ENCODE measurements around the gene ULK4. TPM values are rescaled to one million over a fixed set of nuclear protein-coding genes. Genes with fewer than 3 reads are reported as not detected.

ULK4 gene
- total and polyA plus RNA-seq, 2 of the 4 experiments (the other 2 are of a cell fraction): 2.7 to 5.0 TPM

DNA sequence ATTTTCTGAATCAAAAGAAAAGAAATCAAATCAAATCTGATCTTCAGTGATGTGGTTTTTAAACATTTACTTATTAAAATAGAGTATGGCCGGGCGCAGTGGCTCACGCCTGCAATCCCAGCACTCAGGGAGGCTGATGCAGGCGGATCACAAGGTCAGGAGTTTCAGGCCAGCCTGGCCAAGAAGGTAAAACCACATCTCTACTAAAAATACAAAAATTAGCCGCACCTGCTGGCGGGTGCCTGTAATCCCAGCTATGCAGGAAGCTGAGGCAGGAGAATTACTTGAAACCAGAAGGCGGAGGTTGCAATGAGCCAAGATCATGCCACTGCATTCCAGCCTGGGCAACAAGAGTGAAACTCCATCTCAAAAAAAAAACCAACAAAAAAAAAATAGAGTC lies 169.1 kb downstream of the ULK4 start:
- H4K91ac ChIP-seq (ENCODE audit: insufficient read depth, low read depth, low read length): no peak overlapping the region
- H3K4ac ChIP-seq (ENCODE audit: low read depth, low read length): no peak overlapping the region
- no peak for ATAC-seq (ENCODE audit: low read depth)
- H3K4me2 ChIP-seq (ENCODE audit: low read depth, low read length): no peak overlapping the region
- no peak overlapping the region for H4K5ac ChIP-seq (ENCODE audit: low read depth, low read length)
- TF ChIP-seq POLR2A (IDR thresholded peaks at IDR 0.05; ENCODE audit: low read depth, low read length) (no peak), NFE2L2 (IDR thresholded peaks at IDR 0.05; ENCODE audit: low read depth, low read length) (no peak), SMC3 (IDR thresholded peaks at IDR 0.05; ENCODE audit: low read depth, low read length) (no peak), BHLHE40 (IDR thresholded peaks at IDR 0.05; ENCODE audit: low read depth, low read length) (no peak), FOS (IDR thresholded peaks at IDR 0.05; ENCODE audit: low read depth, low read length) (no peak), CEBPB (IDR thresholded peaks at IDR 0.05; ENCODE audit: low read depth, low read length) (no peak), CHD1 (IDR thresholded peaks at IDR 0.05; ENCODE audit: low read depth, low read length) (no peak), MAZ (IDR thresholded peaks at IDR 0.05; ENCODE audit: borderline replicate concordance, low read depth, low read length) (no peak), RFX5 (IDR thresholded peaks at IDR 0.05; ENCODE audit: low read depth, low read length) (no peak)
- TF ChIP-seq, protein P1, sequence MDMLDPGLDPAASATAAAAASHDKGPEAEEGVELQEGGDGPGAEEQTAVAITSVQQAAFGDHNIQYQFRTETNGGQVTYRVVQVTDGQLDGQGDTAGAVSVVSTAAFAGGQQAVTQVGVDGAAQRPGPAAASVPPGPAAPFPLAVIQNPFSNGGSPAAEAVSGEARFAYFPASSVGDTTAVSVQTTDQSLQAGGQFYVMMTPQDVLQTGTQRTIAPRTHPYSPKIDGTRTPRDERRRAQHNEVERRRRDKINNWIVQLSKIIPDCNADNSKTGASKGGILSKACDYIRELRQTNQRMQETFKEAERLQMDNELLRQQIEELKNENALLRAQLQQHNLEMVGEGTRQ (IDR thresholded peaks at IDR 0.05; ENCODE audit: low read depth, low read length): no peak
- TF ChIP-seq, protein P2, sequence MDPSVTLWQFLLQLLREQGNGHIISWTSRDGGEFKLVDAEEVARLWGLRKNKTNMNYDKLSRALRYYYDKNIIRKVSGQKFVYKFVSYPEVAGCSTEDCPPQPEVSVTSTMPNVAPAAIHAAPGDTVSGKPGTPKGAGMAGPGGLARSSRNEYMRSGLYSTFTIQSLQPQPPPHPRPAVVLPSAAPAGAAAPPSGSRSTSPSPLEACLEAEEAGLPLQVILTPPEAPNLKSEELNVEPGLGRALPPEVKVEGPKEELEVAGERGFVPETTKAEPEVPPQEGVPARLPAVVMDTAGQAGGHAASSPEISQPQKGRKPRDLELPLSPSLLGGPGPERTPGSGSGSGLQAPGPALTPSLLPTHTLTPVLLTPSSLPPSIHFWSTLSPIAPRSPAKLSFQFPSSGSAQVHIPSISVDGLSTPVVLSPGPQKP (IDR thresholded peaks at IDR 0.05; ENCODE audit: borderline replicate concordance, low read depth, low read length): no peak
- no peak overlapping the region for H2BK120ac ChIP-seq (ENCODE audit: low read depth, low read length)
- H3K36me3 ChIP-seq (ENCODE audit: control insufficient read depth, insufficient read depth, low read length): no peaks in the 10 kb centered on the region
- ChIA-PET CTCF (no interaction called here), POLR2A (ENCODE audit: unreplicated experiment) (no interaction called here)
- no peak overlapping the region for H2AK5ac ChIP-seq (ENCODE audit: low read depth, low read length)
- no peak overlapping the region for H2BK15ac ChIP-seq (ENCODE audit: low read depth, low read length)
- DNase-seq: no peak
- H3K23ac ChIP-seq (ENCODE audit: low read depth, low read length): no peak overlapping the region
- no peak overlapping the region for H2AFZ ChIP-seq (replicated peaks; ENCODE audit: low read length, poor library complexity)
- no peak overlapping the region for H3K4me3 ChIP-seq (ENCODE audit: insufficient read depth, low read depth, low read length)
- no peaks in the 10 kb centered on the region for H3K4me1 ChIP-seq (ENCODE audit: control insufficient read depth, insufficient read depth, low read length)
- no peaks in the 10 kb centered on the region for H3K9me3 ChIP-seq (ENCODE audit: control insufficient read depth, insufficient read depth, low read length)
- H3K56ac ChIP-seq (ENCODE audit: extremely low read depth, insufficient read depth, low read length): no peak overlapping the region
- H3K9ac ChIP-seq (ENCODE audit: low read depth, low read length): no peak overlapping the region
- no peaks in the 10 kb centered on the region for H4K20me1 ChIP-seq (ENCODE audit: insufficient read depth, low read length)
- H3K79me1 ChIP-seq (ENCODE audit: low read depth in 1 of 2, low read length in 2 of 2): no peaks in the 10 kb centered on the region
- no peak overlapping the region for H2AK9ac ChIP-seq (replicated peaks; ENCODE audit: low read depth, low read length, poor library complexity)
- WGBS, 2 experiments (ENCODE audit: extremely low coverage in 2 of 2, insufficient read length in 1 of 2): no CpG with 5 or more reads among the region's 7 CpGs
- no peak overlapping the region for H3K14ac ChIP-seq (replicated peaks; ENCODE audit: low read depth, low read length)
- intact Hi-C loops (cut with micrococcal nuclease): no loop called here
- H2BK5ac ChIP-seq (ENCODE audit: low read depth, low read length, poor library complexity, severe bottlenecking): no peak overlapping the region
- in situ Hi-C loops (cut with MboI; ENCODE audit: low sequenced_read_pairs): no loop called here
- H3K9me1 ChIP-seq (ENCODE audit: insufficient read depth, low read length): no peaks in the 10 kb centered on the region; the same call in 1 of the 2 replicates
- dilution Hi-C loops (cut with HindIII; ENCODE audit: low sequenced_read_pairs, unreplicated experiment): no loop called here
- BruUV-seq (replicated peaks): no TSS peak
- no peak overlapping the region for H3K27ac ChIP-seq (ENCODE audit: insufficient read depth, low read length)
- H2BK20ac ChIP-seq (ENCODE audit: low read depth, low read length): no peak overlapping the region
- H4K8ac ChIP-seq (ENCODE audit: low read depth in 2 of 2, low read length in 2 of 2): no peak overlapping the region
- H3K18ac ChIP-seq (ENCODE audit: low read depth, low read length): no peak overlapping the region
- no peaks in the 10 kb centered on the region for H3K27me3 ChIP-seq (ENCODE audit: control insufficient read depth, insufficient read depth, low read length)
